Breast epithelium (tissue), 3 donors: ENCODE data around the gene SIGLEC7.
"Not testable (repeated sequence)": the region's sequence is repeated elsewhere in the genome, so short reads cannot be mapped to it uniquely, and the experiment has no call there.

Experiments used
- POLR2A ChIP-seq: fragments of 450-650 bp; IDR thresholded peaks from one replicate; pipeline ENCODE4 v1.6.1; 2016; ENCODE audit warnings: antibody characterized with exemption, mild to moderate bottlenecking, moderate library complexity
- POLR2AphosphoS5 ChIP-seq, 3 donors: sonication (generic); formaldehyde crosslinking; IDR thresholded peaks; one replicate each; pipeline ENCODE4 v1.6.1; 2017; ENCODE audit warnings: antibody characterized with exemption in 3 of 3
- TF ChIP-seq, protein P1 (sequence below), 3 donors: fragments of 450-650 bp; IDR thresholded peaks; one replicate each; pipeline ENCODE4 v1.5.1; 2016 to 2017; ENCODE audit warnings: antibody characterized with exemption in 3 of 3, mild to moderate bottlenecking in 3 of 3, moderate library complexity in 3 of 3

DNA sequence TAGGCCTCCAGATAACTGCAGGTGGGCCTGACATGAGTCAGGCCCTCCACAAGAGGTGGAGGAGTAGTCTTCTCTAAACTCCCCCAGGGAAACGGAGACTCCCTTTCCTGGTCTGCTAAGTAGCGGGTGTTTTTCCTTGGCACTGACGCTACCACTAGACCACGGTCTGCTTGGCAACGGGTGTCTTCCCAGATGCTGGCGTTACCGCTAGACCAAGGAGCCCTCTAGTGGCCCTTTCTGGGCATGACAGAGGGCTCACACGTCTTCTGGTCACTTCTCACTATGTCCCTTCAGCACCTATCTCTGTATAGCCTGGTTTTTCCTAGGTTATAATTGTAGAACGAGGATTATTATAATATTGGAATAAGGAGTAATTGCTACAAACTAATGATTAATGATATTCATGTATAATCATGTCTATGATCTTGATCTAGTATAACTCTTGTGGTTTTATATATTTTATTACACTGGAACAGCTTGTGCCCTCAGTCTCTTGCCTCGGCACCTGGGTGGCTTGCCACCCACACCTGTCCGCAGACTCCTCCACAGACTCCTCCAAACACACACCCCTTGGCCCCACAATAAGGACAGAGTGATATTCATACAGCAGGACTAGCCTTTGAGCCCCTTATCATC is 27.3 kb downstream of the SIGLEC7 start:
- TF ChIP-seq, protein P1, sequence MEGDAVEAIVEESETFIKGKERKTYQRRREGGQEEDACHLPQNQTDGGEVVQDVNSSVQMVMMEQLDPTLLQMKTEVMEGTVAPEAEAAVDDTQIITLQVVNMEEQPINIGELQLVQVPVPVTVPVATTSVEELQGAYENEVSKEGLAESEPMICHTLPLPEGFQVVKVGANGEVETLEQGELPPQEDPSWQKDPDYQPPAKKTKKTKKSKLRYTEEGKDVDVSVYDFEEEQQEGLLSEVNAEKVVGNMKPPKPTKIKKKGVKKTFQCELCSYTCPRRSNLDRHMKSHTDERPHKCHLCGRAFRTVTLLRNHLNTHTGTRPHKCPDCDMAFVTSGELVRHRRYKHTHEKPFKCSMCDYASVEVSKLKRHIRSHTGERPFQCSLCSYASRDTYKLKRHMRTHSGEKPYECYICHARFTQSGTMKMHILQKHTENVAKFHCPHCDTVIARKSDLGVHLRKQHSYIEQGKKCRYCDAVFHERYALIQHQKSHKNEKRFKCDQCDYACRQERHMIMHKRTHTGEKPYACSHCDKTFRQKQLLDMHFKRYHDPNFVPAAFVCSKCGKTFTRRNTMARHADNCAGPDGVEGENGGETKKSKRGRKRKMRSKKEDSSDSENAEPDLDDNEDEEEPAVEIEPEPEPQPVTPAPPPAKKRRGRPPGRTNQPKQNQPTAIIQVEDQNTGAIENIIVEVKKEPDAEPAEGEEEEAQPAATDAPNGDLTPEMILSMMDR (IDR thresholded peaks at IDR 0.05), result peak in 2 of 3 donors; percentile 64 to 71
- TF ChIP-seq POLR2AphosphoS5 (IDR thresholded peaks at IDR 0.05); POLR2A: not testable (repeated sequence)
